Activated naive CD8-positive, alpha-beta T cell (primary cell): ENCODE measurements around the gene ANO1.

Experiments used
- H3K27ac Mint-ChIP-seq: one replicate; pipeline ENCODE4 v1.8.0; 2021; ENCODE audit warnings: mixed read lengths
- H3K27me3 Mint-ChIP-seq: one replicate; pipeline ENCODE4 v1.8.0; 2021; ENCODE audit warnings: mixed read lengths
- H3K36me3 Mint-ChIP-seq: one replicate; pipeline ENCODE4 v1.8.0; 2021; ENCODE audit warnings: mixed read lengths
- H3K4me1 Mint-ChIP-seq: one replicate; pipeline ENCODE4 v1.8.0; 2021; ENCODE audit warnings: low read depth, mixed read lengths
- H3K4me3 Mint-ChIP-seq: one replicate; pipeline ENCODE4 v1.8.0; 2021; ENCODE audit warnings: mild to moderate bottlenecking, mixed read lengths
- H3K9me3 Mint-ChIP-seq: one replicate; pipeline ENCODE4 v1.8.0; 2021; ENCODE audit warnings: low read depth, mixed read lengths

Gene ANO1

GRCh38 chr11:70064726-70065317 lies 13.3 kb upstream of the ANO1 start:
- no peaks in the 10 kb centered on the region for H3K36me3 Mint-ChIP-seq

GRCh38 chr11:70065318-70066135 lies 12.6 kb upstream of the ANO1 start:
- no peaks in the 10 kb centered on the region for H3K36me3 Mint-ChIP-seq
- no peak overlapping the region for H3K27ac Mint-ChIP-seq
- no peaks in the 10 kb centered on the region for H3K9me3 Mint-ChIP-seq
- H3K4me1 Mint-ChIP-seq: no peaks in the 10 kb centered on the region
- peaks cover 14% of the 10 kb centered on the region for H3K27me3 Mint-ChIP-seq
- no peak overlapping the region for H3K4me3 Mint-ChIP-seq

More at GRCh38 chr11:70064726-70065317, 13.3 kb upstream of the ANO1 start:
- Mint-ChIP-seq H3K9me3 (no peaks in the 10 kb centered on the region), H3K27me3 (peaks cover 9% of the 10 kb centered on the region), H3K4me3 (no peak overlapping the region), H3K4me1 (no peaks in the 10 kb centered on the region), H3K27ac (no peak overlapping the region)

GRCh38 chr11:70066136-70066520 lies 12.0 kb upstream of the ANO1 start:
- H3K4me1 Mint-ChIP-seq: no peaks in the 10 kb centered on the region
- peaks cover 17% of the 10 kb centered on the region for H3K27me3 Mint-ChIP-seq

GRCh38 chr11:70066628-70067027 lies 11.5 kb upstream of the ANO1 start:
- Mint-ChIP-seq H3K4me1 (no peaks in the 10 kb centered on the region), H3K36me3 (no peaks in the 10 kb centered on the region), H3K9me3 (no peaks in the 10 kb centered on the region), H3K27ac (no peak overlapping the region), H3K27me3 (peaks cover 17% of the 10 kb centered on the region), H3K4me3 (no peak overlapping the region)

More at GRCh38 chr11:70066136-70066520, 12.0 kb upstream of the ANO1 start:
- Mint-ChIP-seq H3K36me3 (no peaks in the 10 kb centered on the region), H3K9me3 (no peaks in the 10 kb centered on the region), H3K4me3 (no peak overlapping the region), H3K27ac (no peak overlapping the region)

- no peaks in the 10 kb centered on the region for H3K9me3 Mint-ChIP-seq
- H3K27me3 Mint-ChIP-seq: peaks cover 20% of the 10 kb centered on the region
- H3K27ac Mint-ChIP-seq: no peak overlapping the region
- no peaks in the 10 kb centered on the region for H3K4me1 Mint-ChIP-seq
- no peak overlapping the region for H3K4me3 Mint-ChIP-seq
- no peaks in the 10 kb centered on the region for H3K36me3 Mint-ChIP-seq
These were observed 11.1 kb upstream of the ANO1 start for GRCh38 chr11:70067036-70067435.

GRCh38 chr11:70067591-70068341 lies 10.4 kb upstream of the ANO1 start:
- Mint-ChIP-seq H3K36me3 (no peaks in the 10 kb centered on the region), H3K27me3 (peaks cover 21% of the 10 kb centered on the region), H3K4me3 (no peak overlapping the region), H3K9me3 (no peaks in the 10 kb centered on the region), H3K4me1 (no peaks in the 10 kb centered on the region), H3K27ac (no peak overlapping the region)

- Mint-ChIP-seq H3K27me3 (peaks cover 24% of the 10 kb centered on the region), H3K27ac (no peak overlapping the region), H3K4me3 (no peak overlapping the region), H3K36me3 (no peaks in the 10 kb centered on the region), H3K9me3 (no peaks in the 10 kb centered on the region), H3K4me1 (peaks cover 1% of the 10 kb centered on the region)
These were observed 9.8 kb upstream of the ANO1 start for GRCh38 chr11:70068345-70068744.

- peaks cover 26% of the 10 kb centered on the region for H3K27me3 Mint-ChIP-seq
- H3K36me3 Mint-ChIP-seq: no peaks in the 10 kb centered on the region
- H3K4me1 Mint-ChIP-seq: peaks cover 2% of the 10 kb centered on the region
- no peak overlapping the region for H3K27ac Mint-ChIP-seq
- no peaks in the 10 kb centered on the region for H3K9me3 Mint-ChIP-seq
- H3K4me3 Mint-ChIP-seq: no peak overlapping the region
These were observed 9.2 kb upstream of the ANO1 start for GRCh38 chr11:70068950-70069349.

GRCh38 chr11:70070706-70071105 lies 7.4 kb upstream of the ANO1 start:
- peaks cover 2% of the 10 kb centered on the region for H3K4me1 Mint-ChIP-seq
- H3K27ac Mint-ChIP-seq: no peak overlapping the region
- peaks cover 33% of the 10 kb centered on the region for H3K27me3 Mint-ChIP-seq
- H3K4me3 Mint-ChIP-seq: no peak overlapping the region
- no peaks in the 10 kb centered on the region for H3K36me3 Mint-ChIP-seq
- no peaks in the 10 kb centered on the region for H3K9me3 Mint-ChIP-seq

GRCh38 chr11:70071996-70072395 lies 6.1 kb upstream of the ANO1 start:
- Mint-ChIP-seq H3K4me1 (peaks cover 2% of the 10 kb centered on the region), H3K4me3 (no peak overlapping the region), H3K27me3 (peaks cover 36% of the 10 kb centered on the region), H3K9me3 (no peaks in the 10 kb centered on the region), H3K27ac (no peak overlapping the region), H3K36me3 (no peaks in the 10 kb centered on the region)

- Mint-ChIP-seq H3K27me3 (peaks cover 38% of the 10 kb centered on the region), H3K4me3 (no peak overlapping the region), H3K9me3 (no peaks in the 10 kb centered on the region)
These were observed 5.7 kb upstream of the ANO1 start for GRCh38 chr11:70072461-70072860.

GRCh38 chr11:70072861-70073755 lies 5.0 kb upstream of the ANO1 start:
- H3K27me3 Mint-ChIP-seq: peaks cover 37% of the 10 kb centered on the region
- peaks cover 2% of the 10 kb centered on the region for H3K4me1 Mint-ChIP-seq
- no peak overlapping the region for H3K27ac Mint-ChIP-seq
- H3K9me3 Mint-ChIP-seq: no peaks in the 10 kb centered on the region
- no peaks in the 10 kb centered on the region for H3K36me3 Mint-ChIP-seq
- no peak overlapping the region for H3K4me3 Mint-ChIP-seq

More at GRCh38 chr11:70072461-70072860, 5.7 kb upstream of the ANO1 start:
- Mint-ChIP-seq H3K36me3 (no peaks in the 10 kb centered on the region), H3K27ac (no peak overlapping the region), H3K4me1 (peaks cover 2% of the 10 kb centered on the region)

- Mint-ChIP-seq H3K27me3 (peaks cover 34% of the 10 kb centered on the region), H3K36me3 (no peaks in the 10 kb centered on the region), H3K27ac (no peak overlapping the region), H3K9me3 (no peaks in the 10 kb centered on the region), H3K4me1 (peaks cover 2% of the 10 kb centered on the region), H3K4me3 (no peak overlapping the region)
These were observed 4.2 kb upstream of the ANO1 start for GRCh38 chr11:70073871-70074371.

- Mint-ChIP-seq H3K4me3 (no peak overlapping the region), H3K27me3 (peaks cover 30% of the 10 kb centered on the region), H3K9me3 (no peaks in the 10 kb centered on the region), H3K36me3 (no peaks in the 10 kb centered on the region), H3K4me1 (peaks cover 2% of the 10 kb centered on the region), H3K27ac (no peak overlapping the region)
These were observed 3.4 kb upstream of the ANO1 start for GRCh38 chr11:70074746-70075145.
